HCT116 (cell line): Measurements from ENCODE around the gene MAST4.

Experiments
- CEBPB ChIP-seq: IDR thresholded peaks from 2 replicates; pipeline ENCODE4 v1.6.1; 2012; ENCODE audit warnings: low read depth
- EZH2phosphoT487 ChIP-seq: fragments of 200-600 bp; IDR thresholded peaks from 2 replicates; pipeline ENCODE4 v1.6.1; 2018; ENCODE audit warnings: antibody characterized with exemption, borderline replicate concordance
- FOSL1 ChIP-seq: IDR thresholded peaks from 2 replicates; pipeline ENCODE4 v1.6.1; 2012; ENCODE audit warnings: low read depth
- JUND ChIP-seq: IDR thresholded peaks from 2 replicates; pipeline ENCODE4 v1.6.1; 2012
- POLR2A ChIP-seq: IDR thresholded peaks from 2 replicates; pipeline ENCODE4 v1.7.0; 2011; ENCODE audit warnings: borderline replicate concordance; ENCODE audit not compliant: insufficient read depth, insufficient read length; ENCODE audit errors: extremely low read depth
- POLR2AphosphoS5 ChIP-seq: IDR thresholded peaks from 2 replicates; pipeline ENCODE4 v1.6.1; 2011; ENCODE audit warnings: mild to moderate bottlenecking, low read depth, low read length, moderate library complexity
- RAD21 ChIP-seq: IDR thresholded peaks from 2 replicates; pipeline ENCODE4 v1.6.1; 2012; ENCODE audit warnings: low read depth, mild to moderate bottlenecking
- SP1 ChIP-seq: IDR thresholded peaks from 2 replicates; pipeline ENCODE4 v1.6.1; 2012; ENCODE audit warnings: low read depth
- TCF7L2 ChIP-seq: IDR thresholded peaks from 2 replicates; pipeline ENCODE4 v1.7.0; 2011; ENCODE audit warnings: borderline replicate concordance, inconsistent platforms; ENCODE audit not compliant: insufficient read depth, insufficient read length; ENCODE audit errors: extremely low read depth
- YY1 ChIP-seq: IDR thresholded peaks from 2 replicates; pipeline ENCODE4 v1.6.1; 2011; ENCODE audit warnings: low read length, low read depth, moderate library complexity, mild to moderate bottlenecking; ENCODE audit not compliant: insufficient replicate concordance; ENCODE audit errors: extremely low read depth
- ZBTB33 ChIP-seq: IDR thresholded peaks from 2 replicates; pipeline ENCODE4 v1.6.1; 2011; ENCODE audit warnings: mild to moderate bottlenecking, low read length, moderate library complexity; ENCODE audit not compliant: insufficient replicate concordance; ENCODE audit errors: extremely low read depth
- ZFX ChIP-seq: fragments of 450-650 bp; IDR thresholded peaks from 2 replicates; pipeline ENCODE4 v1.6.1; 2017
- TF ChIP-seq, protein P1 (sequence below), 3 experiments: fragments of 200-600 bp in 1 of 3; sonication (generic) in 1 of 3; IDR thresholded peaks in 2 of 3; conservative IDR thresholded peaks in 1 of 3; 2 replicates each; pipeline ENCODE4 v1.5.1; 2012 to 2017; ENCODE audit warnings: low read depth in 2 of 3, low read length in 2 of 3, antibody characterized with exemption in 1 of 3, borderline replicate concordance in 1 of 3, control low read depth in 1 of 3, mild to moderate bottlenecking in 1 of 3, mixed read lengths in 1 of 3, mixed run types in 1 of 3, moderate library complexity in 1 of 3; ENCODE audit not compliant: insufficient read depth in 1 of 3
- TF ChIP-seq, protein P2 (sequence below): IDR thresholded peaks from 2 replicates; pipeline ENCODE4 v1.6.1; 2012

DNA sequence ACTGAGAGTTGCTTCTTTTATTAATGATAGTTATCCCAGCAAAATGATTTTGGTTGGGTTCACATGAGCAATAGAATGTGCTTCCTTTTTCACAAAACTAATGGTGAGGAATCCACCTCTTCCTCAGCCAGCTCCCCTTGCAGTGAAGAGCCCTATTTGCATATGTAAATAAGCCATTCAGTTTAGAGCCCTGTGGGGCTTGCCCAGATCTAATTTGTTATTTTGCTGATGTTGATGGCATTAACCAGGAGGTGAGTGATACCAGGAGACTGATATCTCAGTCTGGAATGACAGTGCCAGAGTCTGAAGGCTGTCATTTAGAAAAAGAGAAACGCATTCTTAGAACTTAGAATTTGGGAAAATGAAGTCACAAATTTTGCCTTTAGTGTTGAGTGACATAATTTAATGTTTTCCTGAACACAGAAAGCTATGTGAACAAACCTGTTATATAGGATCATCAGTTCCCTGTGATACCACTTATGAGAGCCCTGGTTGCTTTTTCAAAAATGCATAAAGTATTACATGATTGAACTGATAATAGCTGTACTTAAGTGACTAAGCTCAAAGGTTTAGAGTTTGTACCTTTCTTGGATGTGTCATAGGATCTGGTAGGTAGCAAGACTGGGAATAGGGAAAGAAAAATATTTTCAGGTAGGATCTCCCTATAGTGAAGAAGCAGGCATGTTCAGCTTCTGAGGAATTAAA, 271.6 kb downstream of the MAST4 start:
- TF ChIP-seq, protein P1, sequence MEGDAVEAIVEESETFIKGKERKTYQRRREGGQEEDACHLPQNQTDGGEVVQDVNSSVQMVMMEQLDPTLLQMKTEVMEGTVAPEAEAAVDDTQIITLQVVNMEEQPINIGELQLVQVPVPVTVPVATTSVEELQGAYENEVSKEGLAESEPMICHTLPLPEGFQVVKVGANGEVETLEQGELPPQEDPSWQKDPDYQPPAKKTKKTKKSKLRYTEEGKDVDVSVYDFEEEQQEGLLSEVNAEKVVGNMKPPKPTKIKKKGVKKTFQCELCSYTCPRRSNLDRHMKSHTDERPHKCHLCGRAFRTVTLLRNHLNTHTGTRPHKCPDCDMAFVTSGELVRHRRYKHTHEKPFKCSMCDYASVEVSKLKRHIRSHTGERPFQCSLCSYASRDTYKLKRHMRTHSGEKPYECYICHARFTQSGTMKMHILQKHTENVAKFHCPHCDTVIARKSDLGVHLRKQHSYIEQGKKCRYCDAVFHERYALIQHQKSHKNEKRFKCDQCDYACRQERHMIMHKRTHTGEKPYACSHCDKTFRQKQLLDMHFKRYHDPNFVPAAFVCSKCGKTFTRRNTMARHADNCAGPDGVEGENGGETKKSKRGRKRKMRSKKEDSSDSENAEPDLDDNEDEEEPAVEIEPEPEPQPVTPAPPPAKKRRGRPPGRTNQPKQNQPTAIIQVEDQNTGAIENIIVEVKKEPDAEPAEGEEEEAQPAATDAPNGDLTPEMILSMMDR (IDR thresholded peaks at IDR 0.05 in 2 of 3, conservative IDR thresholded peaks at IDR 0.05 in 1 of 3; ENCODE audit: borderline replicate concordance in 1 of 3, insufficient read depth in 1 of 3, low read depth in 2 of 3, low read length in 2 of 3): no peak
- no peak for TF ChIP-seq ZFX
- no peak for TF ChIP-seq POLR2A
- TF ChIP-seq TCF7L2: no peak
- no peak for TF ChIP-seq YY1
- no peak for TF ChIP-seq EZH2phosphoT487
- TF ChIP-seq SP1: no peak
- no peak for TF ChIP-seq ZBTB33
- no peak for TF ChIP-seq POLR2AphosphoS5
- no peak for TF ChIP-seq CEBPB
- TF ChIP-seq, protein P2, sequence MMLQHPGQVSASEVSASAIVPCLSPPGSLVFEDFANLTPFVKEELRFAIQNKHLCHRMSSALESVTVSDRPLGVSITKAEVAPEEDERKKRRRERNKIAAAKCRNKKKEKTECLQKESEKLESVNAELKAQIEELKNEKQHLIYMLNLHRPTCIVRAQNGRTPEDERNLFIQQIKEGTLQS: no peak
- no peak for TF ChIP-seq RAD21
- TF ChIP-seq FOSL1: no peak
- TF ChIP-seq JUND: no peak
